ENCODE results near the gene DNA2.

DNA2 gene

GRCh38 chr10:68366600-68366999 is 105.2 kb downstream of the DNA2 start:
- Histone ChIP-seq H3K36me3 (ENCODE audit: control insufficient read depth in 4 of 4, insufficient read depth in 4 of 4, low read length in 3 of 4) (peaks cover 11 to 65% (median 24%) of the 10 kb centered on the region in 4 experiments), H3K9me3 (ENCODE audit: control extremely low read depth in 1 of 5, control insufficient read depth in 4 of 5, insufficient read depth in 2 of 5, low read depth in 1 of 5, low read length in 4 of 5) (peaks cover 0 to 4% (median 0%) of the 10 kb centered on the region in 5 experiments), H3K4me3 (ENCODE audit: control insufficient read depth in 1 of 7, extremely low read depth in 1 of 7, insufficient read depth in 4 of 7, low read depth in 2 of 7, low read length in 6 of 7) (no peak overlapping the region), H3K27me3 (replicated peaks in 2 of 5; ENCODE audit: control insufficient read depth in 4 of 5, insufficient read depth in 5 of 5, low read length in 4 of 5) (no peaks in the 10 kb centered on the region), H3K27ac (ENCODE audit: insufficient read depth in 1 of 2, low read depth in 1 of 2, low read length in 2 of 2, poor library complexity in 1 of 2, severe bottlenecking in 2 of 2) (no peak overlapping the region), H3K4me1 (ENCODE audit: control extremely low read depth in 1 of 4, control insufficient read depth in 4 of 4, insufficient read depth in 4 of 4, low read length in 3 of 4) (no peaks in the 10 kb centered on the region)
- CTCF ChIA-PET: no interaction called here
- 100% methylated on average over 2 of the region's 5 CpGs for WGBS (ENCODE audit: insufficient coverage)
- DNase-seq: no peak
- POLR2A ChIA-PET: no interaction called here

GRCh38 chr10:68365611-68366010 is 106.2 kb downstream of the DNA2 start:
- Histone ChIP-seq H3K4me3 (ENCODE audit: control insufficient read depth in 1 of 7, extremely low read depth in 1 of 7, insufficient read depth in 4 of 7, low read depth in 2 of 7, low read length in 6 of 7) (no peak overlapping the region), H3K9me3 (ENCODE audit: control extremely low read depth in 1 of 5, control insufficient read depth in 4 of 5, insufficient read depth in 2 of 5, low read depth in 1 of 5, low read length in 4 of 5) (no peaks in the 10 kb centered on the region), H3K27ac (ENCODE audit: insufficient read depth in 1 of 2, low read depth in 1 of 2, low read length in 2 of 2, poor library complexity in 1 of 2, severe bottlenecking in 2 of 2) (no peak overlapping the region), H3K27me3 (replicated peaks in 2 of 5; ENCODE audit: control insufficient read depth in 4 of 5, insufficient read depth in 5 of 5, low read length in 4 of 5) (no peaks in the 10 kb centered on the region), H3K36me3 (ENCODE audit: control insufficient read depth in 4 of 4, insufficient read depth in 4 of 4, low read length in 3 of 4) (peaks cover 11 to 63% (median 25%) of the 10 kb centered on the region in 4 experiments), H3K4me1 (ENCODE audit: control extremely low read depth in 1 of 4, control insufficient read depth in 4 of 4, insufficient read depth in 4 of 4, low read length in 3 of 4) (no peaks in the 10 kb centered on the region)
- no CpG with 5 or more reads among the region's 2 CpGs for WGBS (ENCODE audit: insufficient coverage)
- DNase-seq: no peak
- ChIA-PET POLR2A (no interaction called here), CTCF (no interaction called here)

GRCh38 chr10:68364101-68364886 is 107.5 kb downstream of the DNA2 start:
- CTCF ChIA-PET: interaction anchor here (1.5 to 3.0 kb wide), 2 partner anchors 8 to 16 kb away, joined by 4 to 13 read pairs; no protein-coding TSS in a partner anchor
- Histone ChIP-seq H3K27me3 (replicated peaks in 2 of 5; ENCODE audit: control insufficient read depth in 4 of 5, insufficient read depth in 5 of 5, low read length in 4 of 5) (no peaks in the 10 kb centered on the region), H3K4me3 (ENCODE audit: control insufficient read depth in 1 of 7, extremely low read depth in 1 of 7, insufficient read depth in 4 of 7, low read depth in 2 of 7, low read length in 6 of 7) (no peak overlapping the region), H3K9me3 (ENCODE audit: control extremely low read depth in 1 of 5, control insufficient read depth in 4 of 5, insufficient read depth in 2 of 5, low read depth in 1 of 5, low read length in 4 of 5) (no peaks in the 10 kb centered on the region), H3K4me1 (ENCODE audit: control extremely low read depth in 1 of 4, control insufficient read depth in 4 of 4, insufficient read depth in 4 of 4, low read length in 3 of 4) (no peaks in the 10 kb centered on the region), H3K27ac (ENCODE audit: insufficient read depth in 1 of 2, low read depth in 1 of 2, low read length in 2 of 2, poor library complexity in 1 of 2, severe bottlenecking in 2 of 2) (no peak overlapping the region), H3K36me3 (ENCODE audit: control insufficient read depth in 4 of 4, insufficient read depth in 4 of 4, low read length in 3 of 4) (peaks cover 9 to 53% (median 21%) of the 10 kb centered on the region in 4 experiments)
- POLR2A ChIA-PET: no interaction called here
- DNase-seq: no peak
- WGBS (ENCODE audit: insufficient coverage): 97% methylated on average over 2 of the region's 3 CpGs
